ENCODE measurements around the gene IER5.
A peak's percentile ranks its signal among the peaks of the same experiment; 100 is the strongest.

IER5 gene

GRCh38 chr1:181101581-181102226 lies 13.2 kb downstream of the IER5 start:
- Histone ChIP-seq H3K27ac (ENCODE audit: low read length) (peak overlapping the region; percentile 85), H3K27me3 (ENCODE audit: insufficient read depth, low read length) (peaks cover 82% of the 10 kb centered on the region), H3K4me3 (ENCODE audit: low read length) (peak overlapping the region; percentile 66), H3K9me3 (ENCODE audit: insufficient read depth, low read depth, low read length) (no peaks in the 10 kb centered on the region), H3K9ac (ENCODE audit: low read depth, low read length) (peak overlapping the region; percentile 80), H3K36me3 (ENCODE audit: insufficient read depth, low read depth, low read length) (no peaks in the 10 kb centered on the region), H3K4me1 (ENCODE audit: insufficient read depth, low read length) (peaks cover 64% of the 10 kb centered on the region)

DNA sequence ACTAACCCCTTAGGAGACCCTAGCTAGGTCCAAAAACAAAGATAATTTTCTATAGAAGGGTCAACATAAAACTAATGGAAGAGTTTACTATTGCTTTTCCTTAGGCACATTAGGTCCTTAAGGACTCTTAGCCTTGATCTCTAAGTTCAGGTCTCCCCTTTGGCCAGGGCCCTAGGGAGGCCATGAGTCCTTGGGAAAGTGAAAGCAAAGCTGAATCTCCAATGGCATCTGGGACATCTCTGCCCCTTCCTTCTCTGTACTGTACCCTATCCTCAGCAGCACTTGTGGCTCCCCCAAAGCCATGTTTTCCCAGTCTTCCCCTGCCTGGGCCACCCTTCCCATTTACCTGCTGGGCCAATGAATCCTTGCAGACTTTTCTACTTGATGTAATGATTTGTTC lies 14.3 kb downstream of the IER5 start:
- no peaks in the 10 kb centered on the region for H3K9me3 ChIP-seq (ENCODE audit: insufficient read depth, low read depth, low read length)
- H3K27me3 ChIP-seq (ENCODE audit: insufficient read depth, low read length) = peaks cover 82% of the 10 kb centered on the region
- peaks cover 55% of the 10 kb centered on the region for H3K4me1 ChIP-seq (ENCODE audit: insufficient read depth, low read length)
- H3K4me3 ChIP-seq (ENCODE audit: low read length) = no peak overlapping the region
- H3K36me3 ChIP-seq (ENCODE audit: insufficient read depth, low read depth, low read length) = no peaks in the 10 kb centered on the region
- no peak overlapping the region for H3K27ac ChIP-seq (ENCODE audit: low read length)
- H3K9ac ChIP-seq (ENCODE audit: low read depth, low read length) = no peak overlapping the region

GRCh38 chr1:181103399-181103798 lies 14.9 kb downstream of the IER5 start:
- H3K36me3 ChIP-seq (ENCODE audit: insufficient read depth, low read depth, low read length) = no peaks in the 10 kb centered on the region
- peaks cover 82% of the 10 kb centered on the region for H3K27me3 ChIP-seq (ENCODE audit: insufficient read depth, low read length)
- H3K9me3 ChIP-seq (ENCODE audit: insufficient read depth, low read depth, low read length) = no peaks in the 10 kb centered on the region
- H3K27ac ChIP-seq (ENCODE audit: low read length) = no peak overlapping the region
- H3K4me1 ChIP-seq (ENCODE audit: insufficient read depth, low read length) = peaks cover 51% of the 10 kb centered on the region
- H3K4me3 ChIP-seq (ENCODE audit: low read length) = no peak overlapping the region
- no peak overlapping the region for H3K9ac ChIP-seq (ENCODE audit: low read depth, low read length)

- H3K27ac ChIP-seq (ENCODE audit: low read length) = peak overlapping the region; percentile 57
Observed at GRCh38 chr1:181104042-181104789, 15.7 kb downstream of the IER5 start.

DNA sequence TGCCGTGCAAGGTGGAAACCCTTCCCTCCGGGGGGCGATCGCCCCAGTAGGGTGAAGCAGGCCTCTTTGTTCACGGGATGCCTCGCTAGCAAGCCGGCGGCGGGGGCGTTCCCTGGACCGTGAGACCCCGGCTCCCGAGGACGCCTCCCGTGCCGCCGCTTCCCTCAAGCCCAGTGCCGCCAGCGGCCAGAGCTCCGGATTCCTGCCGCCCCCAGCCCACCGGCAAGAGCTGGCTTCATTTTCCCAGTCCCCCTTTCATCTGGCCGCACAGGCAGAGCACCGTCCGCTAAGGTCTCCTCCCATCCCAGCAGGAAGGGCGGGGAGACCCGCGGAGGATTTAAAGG lies 16.3 kb downstream of the IER5 start:
- peak overlapping the region; percentile 80 for H3K4me3 ChIP-seq (ENCODE audit: low read length)
- H3K27me3 ChIP-seq (ENCODE audit: insufficient read depth, low read length) = peaks cover 80% of the 10 kb centered on the region
- peak overlapping the region; percentile 57 for H3K27ac ChIP-seq (ENCODE audit: low read length)
- peaks cover 48% of the 10 kb centered on the region for H3K4me1 ChIP-seq (ENCODE audit: insufficient read depth, low read length)
- H3K9ac ChIP-seq (ENCODE audit: low read depth, low read length) = peak overlapping the region; percentile 82; the same call in 1 of the 2 replicates
- no peaks in the 10 kb centered on the region for H3K36me3 ChIP-seq (ENCODE audit: insufficient read depth, low read depth, low read length)
- H3K9me3 ChIP-seq (ENCODE audit: insufficient read depth, low read depth, low read length) = no peaks in the 10 kb centered on the region

More at GRCh38 chr1:181104042-181104789, 15.7 kb downstream of the IER5 start:
- Histone ChIP-seq H3K4me3 (ENCODE audit: low read length) (peak overlapping the region; percentile 80), H3K4me1 (ENCODE audit: insufficient read depth, low read length) (peaks cover 48% of the 10 kb centered on the region), H3K9ac (ENCODE audit: low read depth, low read length) (peak overlapping the region; percentile 82; the same call in 1 of the 2 replicates), H3K9me3 (ENCODE audit: insufficient read depth, low read depth, low read length) (no peaks in the 10 kb centered on the region), H3K27me3 (ENCODE audit: insufficient read depth, low read length) (peaks cover 82% of the 10 kb centered on the region), H3K36me3 (ENCODE audit: insufficient read depth, low read depth, low read length) (no peaks in the 10 kb centered on the region)

DNA sequence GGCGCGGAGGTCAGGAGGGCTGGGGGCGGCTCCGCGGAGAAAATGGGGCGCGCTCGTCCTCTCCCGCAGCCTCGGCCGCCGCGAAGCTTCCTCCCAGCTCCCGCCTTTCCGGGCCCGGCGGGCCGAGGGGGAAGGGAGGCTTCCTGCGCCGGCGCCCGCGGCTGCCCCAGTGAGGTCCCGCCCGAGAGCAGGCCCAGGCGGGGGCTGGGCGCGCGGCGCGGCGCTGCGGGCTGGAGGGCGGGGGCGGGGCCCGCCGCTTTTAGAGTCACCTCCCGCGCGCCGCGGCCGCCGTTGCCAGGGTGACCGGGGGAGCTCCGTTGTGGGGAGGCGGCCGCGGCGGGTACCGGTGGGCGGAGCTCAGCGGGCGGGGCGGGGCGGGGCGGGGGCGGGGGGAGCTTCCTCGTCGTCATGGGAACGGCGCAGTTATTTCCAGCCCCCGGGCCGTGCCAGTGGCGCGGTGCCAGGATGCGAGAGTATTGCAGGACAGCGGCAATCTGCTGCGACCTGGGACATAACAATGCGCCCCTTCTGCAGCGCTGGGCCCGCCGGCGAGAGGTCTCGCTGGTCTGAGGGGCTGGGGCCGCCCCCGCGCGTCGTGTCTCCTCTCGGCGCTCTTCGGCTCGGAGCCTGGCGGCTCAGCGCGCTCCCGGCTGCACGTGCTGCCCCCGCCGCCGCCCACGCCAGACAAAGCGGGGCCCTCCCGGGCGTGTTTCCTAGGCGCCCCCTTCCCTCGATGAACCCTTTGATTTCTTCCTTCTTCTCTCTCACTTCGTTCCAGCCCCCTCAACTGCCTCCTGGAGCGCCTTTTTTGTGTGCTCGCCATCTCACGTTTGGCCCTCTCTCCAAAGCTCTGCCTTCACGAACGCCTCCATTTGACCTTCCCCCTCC lies 16.9 kb downstream of the IER5 start:
- peaks cover 74% of the 10 kb centered on the region for H3K27me3 ChIP-seq (ENCODE audit: insufficient read depth, low read length)
- peak overlapping the region; percentile 82; the same call in 1 of the 2 replicates for H3K9ac ChIP-seq (ENCODE audit: low read depth, low read length)
- H3K36me3 ChIP-seq (ENCODE audit: insufficient read depth, low read depth, low read length) = no peaks in the 10 kb centered on the region
- H3K27ac ChIP-seq (ENCODE audit: low read length) = peak overlapping the region; percentile 57
- H3K4me1 ChIP-seq (ENCODE audit: insufficient read depth, low read length) = peaks cover 45% of the 10 kb centered on the region
- H3K4me3 ChIP-seq (ENCODE audit: low read length) = peak overlapping the region; percentile 80
- no peaks in the 10 kb centered on the region for H3K9me3 ChIP-seq (ENCODE audit: insufficient read depth, low read depth, low read length)

DNA sequence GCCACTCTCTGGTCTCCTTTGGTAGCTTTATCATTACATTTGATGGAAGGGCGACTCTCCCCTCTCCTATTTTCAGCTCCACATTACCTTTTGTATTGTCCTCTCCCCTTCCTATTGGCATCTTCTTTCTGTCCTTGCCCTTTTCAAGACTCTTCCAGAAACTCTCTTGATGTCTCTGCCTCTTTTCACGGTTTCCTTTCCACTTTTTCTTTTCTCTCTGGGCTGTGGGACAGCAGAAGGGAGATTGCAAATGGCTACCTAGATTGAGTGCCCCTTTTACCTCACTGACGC lies 17.5 kb downstream of the IER5 start:
- Histone ChIP-seq H3K9me3 (ENCODE audit: insufficient read depth, low read depth, low read length) (no peaks in the 10 kb centered on the region), H3K27me3 (ENCODE audit: insufficient read depth, low read length) (peaks cover 74% of the 10 kb centered on the region), H3K27ac (ENCODE audit: low read length) (no peak overlapping the region), H3K36me3 (ENCODE audit: insufficient read depth, low read depth, low read length) (no peaks in the 10 kb centered on the region), H3K4me1 (ENCODE audit: insufficient read depth, low read length) (peaks cover 39% of the 10 kb centered on the region), H3K9ac (ENCODE audit: low read depth, low read length) (peak overlapping the region; percentile 16; the same call in 1 of the 2 replicates), H3K4me3 (ENCODE audit: low read length) (peak overlapping the region; percentile 47)

- Histone ChIP-seq H3K27ac (ENCODE audit: low read length) (no peak overlapping the region), H3K36me3 (ENCODE audit: insufficient read depth, low read depth, low read length) (no peaks in the 10 kb centered on the region), H3K4me3 (ENCODE audit: low read length) (no peak overlapping the region), H3K27me3 (ENCODE audit: insufficient read depth, low read length) (peaks cover 72% of the 10 kb centered on the region), H3K9ac (ENCODE audit: low read depth, low read length) (no peak overlapping the region), H3K9me3 (ENCODE audit: insufficient read depth, low read depth, low read length) (no peaks in the 10 kb centered on the region), H3K4me1 (ENCODE audit: insufficient read depth, low read length) (peaks cover 35% of the 10 kb centered on the region)
Observed at GRCh38 chr1:181106479-181106878, 18.0 kb downstream of the IER5 start.

- Histone ChIP-seq H3K27ac (ENCODE audit: low read length) (no peak overlapping the region), H3K4me3 (ENCODE audit: low read length) (no peak overlapping the region), H3K9me3 (ENCODE audit: insufficient read depth, low read depth, low read length) (no peaks in the 10 kb centered on the region), H3K4me1 (ENCODE audit: insufficient read depth, low read length) (peaks cover 25% of the 10 kb centered on the region), H3K36me3 (ENCODE audit: insufficient read depth, low read depth, low read length) (no peaks in the 10 kb centered on the region), H3K9ac (ENCODE audit: low read depth, low read length) (no peak overlapping the region), H3K27me3 (ENCODE audit: insufficient read depth, low read length) (peaks cover 66% of the 10 kb centered on the region)
Observed at GRCh38 chr1:181107711-181108110, 19.2 kb downstream of the IER5 start.

DNA sequence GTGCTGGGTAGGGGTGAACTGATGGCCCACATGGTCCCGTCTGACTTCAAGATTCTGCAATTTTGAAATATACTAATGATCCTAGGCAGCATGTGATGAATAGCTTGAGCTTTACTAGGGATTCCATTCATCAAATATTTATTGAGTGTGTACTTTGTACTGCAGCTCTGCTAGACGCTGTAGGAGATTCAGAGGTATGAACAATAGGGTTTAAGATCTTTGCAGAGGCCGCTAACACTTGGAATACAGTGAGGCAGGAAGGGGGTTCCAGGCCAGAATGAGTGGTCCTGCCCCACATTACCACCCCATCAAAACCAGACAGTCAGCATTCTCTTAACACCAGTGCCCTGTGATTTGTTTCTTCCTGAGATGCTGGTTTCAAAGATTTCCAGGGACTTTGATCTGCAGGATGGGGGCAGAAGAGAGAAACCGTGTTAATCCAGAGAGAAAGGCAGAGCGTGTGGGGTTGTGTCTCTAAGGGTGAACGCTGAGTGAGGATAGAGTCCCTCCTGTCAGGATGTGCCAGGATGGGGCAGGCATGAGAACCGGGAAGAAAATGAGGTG lies 19.9 kb downstream of the IER5 start:
- Histone ChIP-seq H3K9ac (ENCODE audit: low read depth, low read length) (no peak overlapping the region), H3K9me3 (ENCODE audit: insufficient read depth, low read depth, low read length) (no peaks in the 10 kb centered on the region), H3K27me3 (ENCODE audit: insufficient read depth, low read length) (peaks cover 60% of the 10 kb centered on the region), H3K27ac (ENCODE audit: low read length) (no peak overlapping the region), H3K36me3 (ENCODE audit: insufficient read depth, low read depth, low read length) (no peaks in the 10 kb centered on the region), H3K4me1 (ENCODE audit: insufficient read depth, low read length) (peaks cover 27% of the 10 kb centered on the region), H3K4me3 (ENCODE audit: low read length) (no peak overlapping the region)

DNA sequence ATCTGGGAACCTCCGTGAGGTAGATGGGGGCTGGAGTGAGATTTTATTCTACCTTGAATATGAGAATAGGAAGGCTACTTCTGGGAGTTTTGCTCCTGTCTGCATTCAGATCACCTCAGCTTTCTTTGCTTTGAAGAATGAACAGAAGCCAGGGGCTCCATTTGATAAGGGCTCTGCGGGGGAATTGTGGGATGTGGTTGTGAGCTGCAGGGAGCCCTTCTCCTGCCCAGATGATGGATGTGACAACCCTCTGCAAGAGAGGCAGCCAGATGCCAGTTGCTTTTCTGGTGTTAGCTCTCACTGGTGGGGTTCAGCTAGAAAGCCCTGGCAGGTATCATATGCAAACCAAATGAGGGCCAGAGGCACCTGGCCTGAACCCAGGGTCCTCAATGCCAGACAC lies 21.5 kb downstream of the IER5 start:
- no peak overlapping the region for H3K9ac ChIP-seq (ENCODE audit: low read depth, low read length)
- no peaks in the 10 kb centered on the region for H3K9me3 ChIP-seq (ENCODE audit: insufficient read depth, low read depth, low read length)
- H3K4me3 ChIP-seq (ENCODE audit: low read length) = no peak overlapping the region
- peaks cover 17% of the 10 kb centered on the region for H3K4me1 ChIP-seq (ENCODE audit: insufficient read depth, low read length)
- H3K27me3 ChIP-seq (ENCODE audit: insufficient read depth, low read length) = peaks cover 47% of the 10 kb centered on the region
- H3K36me3 ChIP-seq (ENCODE audit: insufficient read depth, low read depth, low read length) = no peaks in the 10 kb centered on the region
- no peak overlapping the region for H3K27ac ChIP-seq (ENCODE audit: low read length)

Data from iPS-20b (cell line).